ENCODE measurements around the gene PEX14.
A peak's percentile ranks its signal among the peaks of the same experiment; 100 is the strongest.
"Not testable (repeated sequence)": the region's sequence is repeated elsewhere in the genome, so short reads cannot be mapped to it uniquely, and the experiment has no call there.

The PEX14 gene

GRCh38 chr1:10450836-10451235 lies 23.9 kb upstream of the PEX14 start:
- peak; percentile 28 for DNase-seq

DNA sequence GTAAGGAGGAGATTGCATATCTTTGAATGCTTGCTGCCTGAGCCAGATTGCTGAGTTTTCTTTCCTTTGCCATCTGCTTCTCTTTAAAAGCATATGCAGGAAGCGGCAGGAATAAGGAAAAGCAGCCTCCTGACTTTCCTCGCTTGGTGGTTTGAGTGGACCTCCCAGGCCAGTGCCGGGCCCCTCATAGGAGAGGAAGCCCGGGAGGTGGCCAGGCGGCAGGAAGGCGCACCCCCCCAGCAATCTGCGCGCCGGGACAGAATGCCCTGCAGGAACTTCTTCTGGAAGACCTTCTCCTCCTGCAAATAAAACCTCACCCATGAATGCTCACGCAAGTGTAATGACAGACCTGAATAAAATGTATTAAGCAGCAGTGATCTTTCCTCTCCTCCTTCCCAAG lies 23.5 kb upstream of the PEX14 start:
- peak; percentile 50 for DNase-seq

GRCh38 chr1:10456048-10456447 lies 18.7 kb upstream of the PEX14 start:
- no peak for DNase-seq

- DNase-seq = peak; percentile 61
Observed at GRCh38 chr1:10456661-10457060, 18.1 kb upstream of the PEX14 start.

DNA sequence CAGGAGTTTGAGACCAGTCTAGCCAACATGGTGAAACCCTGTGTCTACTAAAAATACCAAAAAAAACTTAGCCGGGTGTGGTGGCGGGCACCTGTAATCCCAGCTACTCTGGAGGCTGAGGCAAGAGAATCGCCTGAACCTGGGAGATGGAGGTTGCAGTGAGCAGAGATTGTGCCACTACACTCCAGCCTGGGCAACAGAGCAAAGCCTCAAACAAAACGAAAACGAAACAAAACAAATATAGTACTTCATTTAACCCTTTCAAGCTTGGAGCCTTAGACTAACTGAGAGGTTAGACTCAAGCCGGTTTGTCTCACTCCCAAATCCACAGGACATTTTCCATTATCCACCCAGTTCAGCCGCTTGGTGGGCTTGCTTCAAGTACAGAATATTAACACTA lies 17.3 kb upstream of the PEX14 start:
- not testable (repeated sequence) for DNase-seq

DNA sequence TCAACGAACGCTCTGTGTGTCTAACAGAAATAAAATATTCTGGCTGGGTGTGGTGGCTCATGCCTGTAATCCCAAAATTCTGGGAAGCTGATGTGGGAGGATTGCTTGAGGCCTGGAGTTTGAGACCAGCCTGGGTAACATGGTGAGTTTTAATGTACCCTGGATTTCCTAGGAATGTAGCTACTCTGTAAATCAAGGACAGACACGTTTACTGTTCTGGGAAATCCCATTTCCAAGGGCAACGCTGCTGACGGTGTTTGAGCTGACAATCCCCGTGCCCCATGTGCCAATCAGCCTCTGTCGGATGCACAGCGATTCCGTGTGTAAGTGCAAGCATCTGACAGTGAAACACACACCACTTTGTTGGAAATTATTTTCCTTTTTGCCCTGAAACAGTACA lies 16.9 kb upstream of the PEX14 start:
- DNase-seq = no peak

DNA sequence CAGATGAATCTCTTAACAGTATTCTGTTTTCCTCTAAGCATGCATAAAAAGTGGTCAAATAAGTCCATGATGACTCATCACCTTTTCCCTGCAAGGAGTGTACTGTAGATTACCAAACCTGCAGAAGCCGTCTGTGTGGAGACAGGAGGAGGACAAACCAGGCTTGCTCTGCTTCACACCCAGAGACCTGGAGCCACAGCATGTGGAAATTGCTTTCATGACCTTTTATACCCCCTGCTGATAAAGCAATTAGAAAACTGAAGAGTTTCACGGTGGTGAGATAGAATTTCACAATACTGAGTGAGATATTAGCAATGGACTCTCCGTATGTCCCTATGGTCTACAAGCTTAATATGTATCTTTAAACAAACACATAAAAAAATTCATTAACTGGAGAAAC lies 15.6 kb upstream of the PEX14 start:
- no peak for DNase-seq

- DNase-seq = no peak
Observed at GRCh38 chr1:10467078-10467477, 7.7 kb upstream of the PEX14 start.

- DNase-seq = no peak
Observed at GRCh38 chr1:10470043-10470442, 4.7 kb upstream of the PEX14 start.

DNA sequence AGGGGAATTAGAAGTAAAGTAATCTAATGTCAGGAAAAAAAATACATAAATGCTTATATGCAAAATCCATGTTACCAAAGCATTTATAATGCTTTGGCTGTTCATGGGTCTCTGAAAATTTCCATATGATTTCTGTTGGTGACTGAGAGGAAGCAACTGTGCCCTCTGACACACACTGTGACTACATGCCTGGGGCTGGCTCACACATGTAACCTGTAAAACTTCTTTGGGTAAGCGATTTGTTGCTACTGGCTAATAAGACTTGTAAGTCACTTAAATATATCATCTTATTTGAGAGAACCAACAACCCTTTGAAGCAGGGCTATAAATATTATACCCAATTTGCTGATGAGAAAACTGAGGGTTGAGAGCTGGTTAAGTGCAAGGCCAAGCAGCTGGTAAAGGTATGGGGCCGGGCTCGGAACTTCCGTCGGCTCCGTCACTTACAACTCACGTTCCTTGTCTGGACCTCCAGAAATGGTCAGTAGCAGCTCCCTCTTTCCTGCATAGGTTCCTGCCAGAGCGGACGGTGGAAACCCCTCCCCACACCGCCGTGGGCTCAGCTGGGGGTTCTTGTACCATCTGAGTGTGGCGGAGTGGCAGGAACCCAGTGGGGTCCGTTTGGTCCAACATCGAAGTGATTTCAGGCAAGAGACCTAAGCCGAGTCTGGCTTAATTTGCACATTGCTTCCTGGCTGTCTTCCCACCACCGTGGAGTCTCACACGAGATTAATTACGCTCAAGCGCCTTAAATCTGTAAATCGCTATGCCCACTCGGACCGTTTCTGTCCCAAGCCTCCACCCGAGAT lies 3.1 kb upstream of the PEX14 start:
- DNase-seq = no peak

- DNase-seq = peak; percentile 99
Observed at GRCh38 chr1:10472220-10473144, 2.3 kb upstream of the PEX14 start, which contains the start of gene DFFA. TSS of gene DFFA (minus strand) at chr1:10472529. CDS start at chr1:10472458, 71 bp downstream.

- no peak for DNase-seq
Observed at GRCh38 chr1:10473145-10473765, 1.5 kb upstream of the PEX14 start.

DNA sequence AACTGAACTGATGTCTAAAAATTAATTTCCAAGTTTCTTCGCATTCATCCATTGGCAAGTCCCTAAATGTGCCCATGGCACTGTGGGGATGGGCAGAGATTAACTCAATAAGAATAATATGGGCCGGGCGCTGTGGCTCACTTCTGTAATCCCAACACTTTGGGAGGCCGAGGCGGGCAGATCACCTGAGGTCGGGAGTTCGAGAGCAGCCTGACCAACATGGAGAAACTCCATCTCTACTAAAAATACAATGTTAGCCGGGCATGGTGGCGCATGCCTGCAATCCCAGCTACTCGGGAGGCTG lies 489 bp upstream of the PEX14 start:
- DNase-seq = not testable (repeated sequence)

DNA sequence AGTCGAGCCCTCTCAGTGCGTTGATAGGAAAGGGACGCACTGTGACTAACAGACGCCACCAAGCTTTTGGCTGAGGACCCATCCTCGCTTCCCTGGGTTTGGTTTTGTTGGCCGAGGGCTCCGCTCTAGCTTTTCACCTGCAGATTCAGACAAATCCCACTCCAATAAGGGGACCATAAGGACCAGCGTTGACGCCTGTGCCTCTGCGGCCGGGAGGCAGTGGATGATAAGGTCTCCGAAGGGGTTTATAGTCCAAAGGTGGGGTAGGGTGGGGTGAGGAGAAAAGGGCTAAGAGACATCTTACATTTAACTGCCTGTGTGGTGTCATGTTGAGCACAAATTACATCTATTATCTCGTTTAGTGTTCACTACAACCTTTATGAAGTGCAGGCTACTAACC lies 760 bp downstream of the PEX14 start:
- no peak for DNase-seq

DNA sequence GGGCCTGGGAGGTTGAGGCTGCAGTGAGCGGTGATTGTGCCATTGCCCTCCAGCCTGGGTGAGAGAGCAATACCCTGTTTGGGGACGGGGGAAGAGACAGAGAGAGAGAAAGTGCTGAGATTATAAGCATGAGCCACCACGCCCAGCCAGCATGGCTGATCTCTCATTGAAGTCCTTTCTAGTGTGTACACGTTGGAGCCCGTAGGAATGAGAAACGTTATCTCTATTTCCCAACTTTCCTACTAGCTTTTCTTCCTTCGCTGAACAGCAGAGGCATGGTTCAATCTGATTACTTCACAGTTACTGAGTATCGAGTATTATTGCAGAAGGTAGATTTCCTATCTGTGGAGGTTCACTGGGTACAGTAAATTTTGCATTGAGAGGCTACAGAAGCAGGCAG lies 4.5 kb downstream of the PEX14 start:
- DNase-seq = no peak

DNA sequence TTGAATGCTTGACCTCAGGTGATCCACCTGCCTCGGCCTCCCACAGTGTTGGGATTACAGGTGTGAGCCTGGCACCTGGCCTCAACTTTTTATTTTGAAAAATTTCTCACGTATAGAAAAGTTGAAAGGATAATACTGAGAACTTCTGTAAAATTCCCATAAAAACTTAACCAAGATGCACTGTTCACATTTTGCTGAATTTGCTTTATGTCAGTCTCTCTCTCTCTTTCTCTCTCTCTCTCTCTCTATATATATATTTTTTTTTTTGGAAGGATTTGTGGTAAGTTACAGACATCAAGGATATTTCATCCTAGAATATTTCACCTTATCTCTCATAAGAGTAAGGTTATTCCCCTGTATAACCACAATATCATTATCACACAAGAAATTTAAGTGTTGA lies 5.9 kb downstream of the PEX14 start:
- no peak for DNase-seq

DNA sequence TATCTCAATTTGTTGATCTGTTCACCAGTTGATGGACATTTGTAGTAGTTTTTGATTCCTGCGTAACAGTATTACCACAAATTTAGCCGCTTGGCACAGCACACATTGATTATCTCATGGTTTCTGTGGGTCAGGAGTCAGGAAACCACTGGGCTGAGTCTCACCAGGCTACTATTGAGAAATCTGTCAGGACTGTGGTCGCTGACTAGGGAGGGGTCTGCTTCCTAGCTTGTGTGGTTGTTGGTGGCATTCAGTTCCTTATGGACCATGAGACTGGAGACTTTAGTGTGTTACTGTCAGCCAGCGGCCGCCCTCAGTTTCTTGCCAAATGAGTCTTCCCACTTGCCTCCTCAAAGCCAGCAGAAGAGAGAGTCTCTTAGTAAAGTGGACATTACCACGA lies 9.8 kb downstream of the PEX14 start:
- no peak for DNase-seq

DNA sequence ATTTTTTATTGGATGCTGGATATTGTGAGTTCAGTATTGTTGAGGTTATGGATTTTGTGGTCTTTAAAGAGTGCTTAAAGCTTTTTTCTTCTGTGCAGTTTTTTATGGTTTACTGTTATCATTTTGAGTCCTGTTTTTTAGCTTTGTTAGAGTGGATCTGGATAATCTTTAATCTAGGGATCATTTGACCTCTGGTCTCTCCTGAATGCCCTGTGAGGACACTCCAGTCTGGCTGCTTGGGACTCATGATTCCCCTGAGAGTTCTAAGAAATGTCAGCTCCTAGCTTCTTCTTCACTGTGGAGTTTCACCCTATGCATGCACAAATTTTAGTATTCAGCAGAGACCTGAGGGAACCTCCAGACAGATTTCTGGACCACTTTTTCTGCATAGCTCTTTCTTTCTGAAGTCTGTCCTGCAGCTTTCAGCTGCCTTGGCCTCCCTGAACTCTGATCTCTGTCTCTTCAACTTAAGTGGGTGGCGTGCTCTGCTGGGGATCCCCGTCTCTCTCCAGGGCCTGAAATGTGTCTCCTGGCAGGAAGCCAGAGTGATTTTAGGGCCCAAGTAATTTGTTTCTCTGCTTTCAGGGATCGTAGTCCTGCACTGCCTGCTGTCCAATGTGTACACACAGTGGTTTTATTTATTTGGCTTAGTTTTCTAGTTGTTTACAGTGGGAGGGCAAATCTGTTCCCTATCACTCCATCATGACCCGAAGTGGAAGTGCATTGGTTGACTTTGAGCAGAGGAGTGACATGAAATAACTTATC lies 14.7 kb downstream of the PEX14 start:
- DNase-seq = no peak

GRCh38 chr1:10490286-10490970 lies 15.7 kb downstream of the PEX14 start:
- no peak for DNase-seq

- no peak for DNase-seq
Observed at GRCh38 chr1:10494418-10494753, 19.6 kb downstream of the PEX14 start.

- peak; percentile 91 for DNase-seq
Observed at GRCh38 chr1:10494754-10495474, 20.2 kb downstream of the PEX14 start.

DNA sequence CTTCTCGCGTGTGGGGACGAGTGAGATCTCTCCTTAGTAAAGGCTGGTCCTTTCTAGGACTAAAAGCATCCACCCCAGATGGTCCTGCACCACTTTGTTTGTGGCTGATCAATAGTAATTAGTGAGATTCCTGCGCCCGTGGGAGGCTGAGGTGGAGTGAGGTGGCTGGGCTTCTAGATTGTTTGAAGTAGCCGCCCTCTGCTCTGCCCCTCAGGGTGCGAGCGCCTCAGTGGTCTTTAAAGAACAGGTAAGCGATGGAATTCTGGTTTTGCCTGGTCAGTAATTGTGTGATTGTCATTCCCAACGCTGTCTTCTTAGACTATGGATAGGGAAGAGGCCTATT lies 20.7 kb downstream of the PEX14 start:
- no peak for DNase-seq

Measured in eye (tissue), 1 donor.